ENCODE measurements around the gene KDM7A. TPM values are rescaled to one million over a fixed set of nuclear protein-coding genes. Genes with fewer than 3 reads are reported as not detected.

Gene KDM7A
- total and polyA plus RNA-seq, 10 donors: 2.5 to 41.5 (median 22.1) TPM

DNA sequence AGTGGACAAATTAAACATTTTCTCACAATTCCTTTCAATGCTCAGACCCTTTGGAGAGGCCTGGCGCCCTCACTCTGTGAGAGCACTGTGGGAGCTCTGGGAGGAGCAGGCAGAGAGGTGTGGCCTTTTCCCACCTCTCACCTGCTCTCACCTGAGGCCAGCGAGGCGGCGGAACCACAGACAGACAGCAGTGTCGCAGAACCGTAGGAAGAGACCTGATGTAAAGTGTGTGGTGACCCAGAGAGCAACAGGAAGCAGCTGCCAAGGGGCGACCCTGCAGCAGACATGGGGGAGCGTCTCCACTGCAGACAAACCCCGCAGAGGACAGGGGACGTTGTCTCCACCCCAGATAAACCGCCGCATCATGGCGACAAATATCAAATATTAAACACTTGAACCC, 98.4 kb downstream of the KDM7A start:
- Histone ChIP-seq H3K4me1 (peaks cover 0 to 18% (median 0%) of the 10 kb centered on the region in 6 donors), H3K4me3 (no peak overlapping the region), H3K36me3 (no peaks in the 10 kb centered on the region), H3K27me3 (replicated peaks in 1 of 7) (no peaks in the 10 kb centered on the region), H3K27ac (no peak overlapping the region), H3K9me3 (no peaks in the 10 kb centered on the region)
- intact Hi-C loops (cut with DNase I; ENCODE audit: low total_unique reads): no loop called here
- WGBS, 5 donors: 40 to 59% (median 54%) methylated on average over 12 to 13 of the region's 13 CpGs
- DNase-seq: no peak
- TF ChIP-seq POLR2AphosphoS5 (IDR thresholded peaks at IDR 0.05) (no peak), POLR2A (IDR thresholded peaks at IDR 0.05) (no peak)
- TF ChIP-seq, protein P1, sequence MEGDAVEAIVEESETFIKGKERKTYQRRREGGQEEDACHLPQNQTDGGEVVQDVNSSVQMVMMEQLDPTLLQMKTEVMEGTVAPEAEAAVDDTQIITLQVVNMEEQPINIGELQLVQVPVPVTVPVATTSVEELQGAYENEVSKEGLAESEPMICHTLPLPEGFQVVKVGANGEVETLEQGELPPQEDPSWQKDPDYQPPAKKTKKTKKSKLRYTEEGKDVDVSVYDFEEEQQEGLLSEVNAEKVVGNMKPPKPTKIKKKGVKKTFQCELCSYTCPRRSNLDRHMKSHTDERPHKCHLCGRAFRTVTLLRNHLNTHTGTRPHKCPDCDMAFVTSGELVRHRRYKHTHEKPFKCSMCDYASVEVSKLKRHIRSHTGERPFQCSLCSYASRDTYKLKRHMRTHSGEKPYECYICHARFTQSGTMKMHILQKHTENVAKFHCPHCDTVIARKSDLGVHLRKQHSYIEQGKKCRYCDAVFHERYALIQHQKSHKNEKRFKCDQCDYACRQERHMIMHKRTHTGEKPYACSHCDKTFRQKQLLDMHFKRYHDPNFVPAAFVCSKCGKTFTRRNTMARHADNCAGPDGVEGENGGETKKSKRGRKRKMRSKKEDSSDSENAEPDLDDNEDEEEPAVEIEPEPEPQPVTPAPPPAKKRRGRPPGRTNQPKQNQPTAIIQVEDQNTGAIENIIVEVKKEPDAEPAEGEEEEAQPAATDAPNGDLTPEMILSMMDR (IDR thresholded peaks at IDR 0.05 in 8 of 11, conservative IDR thresholded peaks at IDR 0.05 in 3 of 11): no peak

GRCh38 chr7:140074780-140075179, 102.0 kb downstream of the KDM7A start:
- TF ChIP-seq, protein P1 (IDR thresholded peaks at IDR 0.05 in 8 of 11, conservative IDR thresholded peaks at IDR 0.05 in 3 of 11): no peak
- no peak for TF ChIP-seq POLR2A (IDR thresholded peaks at IDR 0.05)
- no peak for TF ChIP-seq POLR2AphosphoS5 (IDR thresholded peaks at IDR 0.05)
- H3K27ac ChIP-seq: no peak overlapping the region
- DNase-seq: no peak
- H3K36me3 ChIP-seq: no peaks in the 10 kb centered on the region
- 63 to 84% (median 81%) methylated on average over 6 of the region's 6 CpGs for WGBS, 5 donors
- H3K4me1 ChIP-seq: peaks cover 0 to 11% (median 0%) of the 10 kb centered on the region in 6 donors
- no peak overlapping the region for H3K4me3 ChIP-seq
- intact Hi-C loops (cut with DNase I; ENCODE audit: low total_unique reads): no loop called here
- no peaks in the 10 kb centered on the region for H3K27me3 ChIP-seq (replicated peaks in 1 of 7)
- H3K9me3 ChIP-seq: peaks cover 0 to 10% (median 0%) of the 10 kb centered on the region in 8 donors

- H3K4me1 ChIP-seq: no peaks in the 10 kb centered on the region
- H3K27me3 ChIP-seq (replicated peaks in 1 of 7): no peaks in the 10 kb centered on the region
- DNase-seq: no peak
- intact Hi-C loops (cut with DNase I; ENCODE audit: low total_unique reads): no loop called here
- no peak overlapping the region for H3K27ac ChIP-seq
- TF ChIP-seq POLR2A (IDR thresholded peaks at IDR 0.05): no peak
- TF ChIP-seq, protein P1 (IDR thresholded peaks at IDR 0.05 in 8 of 11, conservative IDR thresholded peaks at IDR 0.05 in 3 of 11): no peak
- TF ChIP-seq POLR2AphosphoS5 (IDR thresholded peaks at IDR 0.05): no peak
- no peaks in the 10 kb centered on the region for H3K36me3 ChIP-seq
- H3K9me3 ChIP-seq: peaks cover 11 to 45% (median 28%) of the 10 kb centered on the region in 8 donors
- H3K4me3 ChIP-seq: no peak overlapping the region
These were observed 106.2 kb downstream of the KDM7A start for GRCh38 chr7:140070546-140070945.

- TF ChIP-seq POLR2A (IDR thresholded peaks at IDR 0.05) (no peak), POLR2AphosphoS5 (IDR thresholded peaks at IDR 0.05) (no peak)
- TF ChIP-seq, protein P1 (IDR thresholded peaks at IDR 0.05 in 8 of 11, conservative IDR thresholded peaks at IDR 0.05 in 3 of 11): no peak
- no peaks in the 10 kb centered on the region for H3K27me3 ChIP-seq (replicated peaks in 1 of 7)
- intact Hi-C loops (cut with DNase I; ENCODE audit: low total_unique reads): no loop called here
- H3K9me3 ChIP-seq: peaks cover 11 to 46% (median 29%) of the 10 kb centered on the region in 8 donors
- H3K27ac ChIP-seq: no peak overlapping the region
- no peak overlapping the region for H3K4me3 ChIP-seq
- WGBS, 5 donors: 80 to 90% (median 89%) methylated on average over 4 of the region's 4 CpGs
- no peaks in the 10 kb centered on the region for H3K4me1 ChIP-seq
- no peaks in the 10 kb centered on the region for H3K36me3 ChIP-seq
- no peak for DNase-seq
These were observed 107.4 kb downstream of the KDM7A start for GRCh38 chr7:140069298-140069949.

Data from spleen (tissue), 11 donors.